ENCODE results near the gene EHMT2. TPM values are rescaled to one million over a fixed set of nuclear protein-coding genes. Genes with fewer than 3 reads are reported as not detected.

Gene EHMT2
- total and polyA plus RNA-seq, 2 of the 13 experiments (the other 11 are each of a cell fraction or from before 2014, with no cell fraction given): 55.2 to 69.2 TPM

GRCh38 chr6:31897612-31898382 is at the start of gene EHMT2 (continued):
- TF ChIP-seq STAG1 (CRISPR knock-in tag; IDR thresholded peaks at IDR 0.05): no peak; the same call in none of the 2 replicates
- TF ChIP-seq HDAC1 (CRISPR knock-in tag; IDR thresholded peaks at IDR 0.05): 0 out of 2 replicates have a peak, but pooled peaks have one; percentile 22
- no peak for TF ChIP-seq ZFP36L2 (CRISPR knock-in tag; IDR thresholded peaks at IDR 0.05)
- TF ChIP-seq ZMYM2 (CRISPR knock-in tag; IDR thresholded peaks at IDR 0.05): no peak
- TF ChIP-seq, protein P1, sequence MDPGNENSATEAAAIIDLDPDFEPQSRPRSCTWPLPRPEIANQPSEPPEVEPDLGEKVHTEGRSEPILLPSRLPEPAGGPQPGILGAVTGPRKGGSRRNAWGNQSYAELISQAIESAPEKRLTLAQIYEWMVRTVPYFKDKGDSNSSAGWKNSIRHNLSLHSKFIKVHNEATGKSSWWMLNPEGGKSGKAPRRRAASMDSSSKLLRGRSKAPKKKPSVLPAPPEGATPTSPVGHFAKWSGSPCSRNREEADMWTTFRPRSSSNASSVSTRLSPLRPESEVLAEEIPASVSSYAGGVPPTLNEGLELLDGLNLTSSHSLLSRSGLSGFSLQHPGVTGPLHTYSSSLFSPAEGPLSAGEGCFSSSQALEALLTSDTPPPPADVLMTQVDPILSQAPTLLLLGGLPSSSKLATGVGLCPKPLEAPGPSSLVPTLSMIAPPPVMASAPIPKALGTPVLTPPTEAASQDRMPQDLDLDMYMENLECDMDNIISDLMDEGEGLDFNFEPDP (CRISPR knock-in tag; conservative IDR thresholded peaks at IDR 0.05): 0 out of 2 replicates have a peak, but pooled peaks have one; percentile 17
- TF ChIP-seq KLF15 (CRISPR knock-in tag; IDR thresholded peaks at IDR 0.05; ENCODE audit: borderline replicate concordance): no peak
- no peak for TF ChIP-seq ZNF10 (CRISPR knock-in tag; IDR thresholded peaks at IDR 0.05; ENCODE audit: borderline replicate concordance, low read depth)
- no peak for TF ChIP-seq STAT6 (CRISPR knock-in tag; IDR thresholded peaks at IDR 0.05; ENCODE audit: borderline replicate concordance)
- no peak for TF ChIP-seq RFXANK (CRISPR knock-in tag; IDR thresholded peaks at IDR 0.05)
- TF ChIP-seq BCL6 (CRISPR knock-in tag; IDR thresholded peaks at IDR 0.05): no peak
- TF ChIP-seq FOSL1 (CRISPR knock-in tag; IDR thresholded peaks at IDR 0.05; ENCODE audit: borderline replicate concordance): no peak
- TF ChIP-seq MED13 (CRISPR knock-in tag; IDR thresholded peaks at IDR 0.05): no peak
- TF ChIP-seq, protein P2, sequence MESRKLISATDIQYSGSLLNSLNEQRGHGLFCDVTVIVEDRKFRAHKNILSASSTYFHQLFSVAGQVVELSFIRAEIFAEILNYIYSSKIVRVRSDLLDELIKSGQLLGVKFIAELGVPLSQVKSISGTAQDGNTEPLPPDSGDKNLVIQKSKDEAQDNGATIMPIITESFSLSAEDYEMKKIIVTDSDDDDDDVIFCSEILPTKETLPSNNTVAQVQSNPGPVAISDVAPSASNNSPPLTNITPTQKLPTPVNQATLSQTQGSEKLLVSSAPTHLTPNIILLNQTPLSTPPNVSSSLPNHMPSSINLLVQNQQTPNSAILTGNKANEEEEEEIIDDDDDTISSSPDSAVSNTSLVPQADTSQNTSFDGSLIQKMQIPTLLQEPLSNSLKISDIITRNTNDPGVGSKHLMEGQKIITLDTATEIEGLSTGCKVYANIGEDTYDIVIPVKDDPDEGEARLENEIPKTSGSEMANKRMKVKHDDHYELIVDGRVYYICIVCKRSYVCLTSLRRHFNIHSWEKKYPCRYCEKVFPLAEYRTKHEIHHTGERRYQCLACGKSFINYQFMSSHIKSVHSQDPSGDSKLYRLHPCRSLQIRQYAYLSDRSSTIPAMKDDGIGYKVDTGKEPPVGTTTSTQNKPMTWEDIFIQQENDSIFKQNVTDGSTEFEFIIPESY (CRISPR knock-in tag; IDR thresholded peaks at IDR 0.05): no peak; the same call in 1 of the 2 replicates
- no peak for TF ChIP-seq ATF2 (CRISPR knock-in tag; IDR thresholded peaks at IDR 0.05)
- no peak for TF ChIP-seq ZNF274 (CRISPR knock-in tag; IDR thresholded peaks at IDR 0.05)
- TF ChIP-seq ZNF501 (CRISPR knock-in tag; IDR thresholded peaks at IDR 0.05): peak; percentile 79; the same call in 1 of the 2 replicates
- TF ChIP-seq, protein P3, sequence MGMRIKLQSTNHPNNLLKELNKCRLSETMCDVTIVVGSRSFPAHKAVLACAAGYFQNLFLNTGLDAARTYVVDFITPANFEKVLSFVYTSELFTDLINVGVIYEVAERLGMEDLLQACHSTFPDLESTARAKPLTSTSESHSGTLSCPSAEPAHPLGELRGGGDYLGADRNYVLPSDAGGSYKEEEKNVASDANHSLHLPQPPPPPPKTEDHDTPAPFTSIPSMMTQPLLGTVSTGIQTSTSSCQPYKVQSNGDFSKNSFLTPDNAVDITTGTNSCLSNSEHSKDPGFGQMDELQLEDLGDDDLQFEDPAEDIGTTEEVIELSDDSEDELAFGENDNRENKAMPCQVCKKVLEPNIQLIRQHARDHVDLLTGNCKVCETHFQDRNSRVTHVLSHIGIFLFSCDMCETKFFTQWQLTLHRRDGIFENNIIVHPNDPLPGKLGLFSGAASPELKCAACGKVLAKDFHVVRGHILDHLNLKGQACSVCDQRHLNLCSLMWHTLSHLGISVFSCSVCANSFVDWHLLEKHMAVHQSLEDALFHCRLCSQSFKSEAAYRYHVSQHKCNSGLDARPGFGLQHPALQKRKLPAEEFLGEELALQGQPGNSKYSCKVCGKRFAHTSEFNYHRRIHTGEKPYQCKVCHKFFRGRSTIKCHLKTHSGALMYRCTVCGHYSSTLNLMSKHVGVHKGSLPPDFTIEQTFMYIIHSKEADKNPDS (CRISPR knock-in tag; IDR thresholded peaks at IDR 0.05): no peak
- TF ChIP-seq ZNF232 (CRISPR knock-in tag; IDR thresholded peaks at IDR 0.05; ENCODE audit: borderline replicate concordance): no peak
- 0 out of 2 replicates have a peak, but pooled peaks have one; percentile 39 for TF ChIP-seq MXD3 (CRISPR knock-in tag; IDR thresholded peaks at IDR 0.05)

All from HepG2 (cell line).